Muscle of leg (tissue), 11 donors: ENCODE results near the gene NLGN1. TPM values are rescaled to one million over a fixed set of nuclear protein-coding genes. Genes with fewer than 3 reads are reported as not detected.

Source experiments
- DNase-seq: peaks from one replicate; pipeline ENCODE4 v3.0.0; 2013
- H3K27ac ChIP-seq: one replicate; pipeline ENCODE4 v1.5.1; 2013; ENCODE audit warnings: mild to moderate bottlenecking, low read length, control low read depth
- H3K27me3 ChIP-seq: one replicate; pipeline ENCODE4 v1.6.1; 2013; ENCODE audit warnings: low read length; ENCODE audit not compliant: control insufficient read depth, insufficient read depth
- H3K36me3 ChIP-seq: one replicate; pipeline ENCODE4 v1.6.1; 2013; ENCODE audit warnings: low read length; ENCODE audit not compliant: control insufficient read depth, insufficient read depth
- H3K4me1 ChIP-seq: one replicate; pipeline ENCODE4 v1.6.1; 2013; ENCODE audit warnings: low read length; ENCODE audit not compliant: control insufficient read depth, insufficient read depth
- H3K4me3 ChIP-seq: one replicate; pipeline ENCODE4 v1.5.1; 2013; ENCODE audit warnings: low read length, control low read depth
- H3K9me3 ChIP-seq: replicated peaks from 2 replicates; pipeline ENCODE4 v1.6.1; 2013; ENCODE audit warnings: low read depth, low read length; ENCODE audit not compliant: control insufficient read depth
- WGBS: methylation state at CpG from one replicate; pipeline ENCODE4 v1.1.5; 2013; ENCODE audit warnings: missing lambda C conversion rate; ENCODE audit not compliant: insufficient coverage; 5-methylcytosine and 5-hydroxymethylcytosine counted together
- polyA plus RNA-seq, 8 donors: library from polyadenylated mRNA; unstranded; fragments of 120-200 nt; gene quantifications; one replicate each; pipeline versions ENCODE4 v1.2.1 to v1.2.3, GENCODE V29; 2013; ENCODE audit warnings: inconsistent platforms in 1 of 8, low replicate concordance in 1 of 8; ENCODE audit not compliant: insufficient read length in 8 of 8, insufficient read depth in 1 of 8
- total RNA-seq: library from RNA; stranded (reverse); fragments of 120-200 nt; gene quantifications from one replicate; pipeline ENCODE4 v1.2.4, GENCODE V29; 2013

Gene NLGN1
- total and polyA plus RNA-seq, 9 donors: 0.95 to 8.5 (median 2.7) TPM

GRCh38 chr3:174002543-174002942 lies 605.0 kb downstream of the NLGN1 start:
- H3K4me1 ChIP-seq: no peaks in the 10 kb centered on the region
- H3K27me3 ChIP-seq: no peaks in the 10 kb centered on the region
- no peaks in the 10 kb centered on the region for H3K36me3 ChIP-seq
- no peak overlapping the region for H3K4me3 ChIP-seq
- DNase-seq: no peak
- no peak overlapping the region for H3K27ac ChIP-seq
- no peaks in the 10 kb centered on the region for H3K9me3 ChIP-seq
- no CpG with 5 or more reads among the region's 1 CpG for WGBS

- no peak overlapping the region for H3K4me3 ChIP-seq
- H3K27ac ChIP-seq: no peak overlapping the region
- no peaks in the 10 kb centered on the region for H3K9me3 ChIP-seq
- WGBS: no CpG with 5 or more reads among the region's 1 CpG
- no peaks in the 10 kb centered on the region for H3K27me3 ChIP-seq
- no peaks in the 10 kb centered on the region for H3K36me3 ChIP-seq
- H3K4me1 ChIP-seq: no peaks in the 10 kb centered on the region
- no peak for DNase-seq
These were observed 613.4 kb downstream of the NLGN1 start for GRCh38 chr3:174010907-174011306.

GRCh38 chr3:174016186-174016585 lies 618.6 kb downstream of the NLGN1 start:
- DNase-seq: no peak
- Histone ChIP-seq H3K27ac (no peak overlapping the region), H3K27me3 (no peaks in the 10 kb centered on the region), H3K9me3 (no peaks in the 10 kb centered on the region), H3K4me3 (no peak overlapping the region), H3K36me3 (no peaks in the 10 kb centered on the region), H3K4me1 (no peaks in the 10 kb centered on the region)
- 80% methylated on average over 2 of the region's 4 CpGs for WGBS

- WGBS: no CpG with 5 or more reads among the region's 2 CpGs
- no peaks in the 10 kb centered on the region for H3K4me1 ChIP-seq
These were observed 622.6 kb downstream of the NLGN1 start for GRCh38 chr3:174020156-174020555.

GRCh38 chr3:174023421-174023820 lies 625.9 kb downstream of the NLGN1 start:
- H3K4me3 ChIP-seq: no peak overlapping the region
- no peak overlapping the region for H3K27ac ChIP-seq
- H3K36me3 ChIP-seq: no peaks in the 10 kb centered on the region
- DNase-seq: peak; percentile 21
- H3K9me3 ChIP-seq: peaks cover 2% of the 10 kb centered on the region
- no peaks in the 10 kb centered on the region for H3K27me3 ChIP-seq
- 63% methylated on average over 3 of the region's 4 CpGs for WGBS
- H3K4me1 ChIP-seq: no peaks in the 10 kb centered on the region

More at GRCh38 chr3:174020156-174020555, 622.6 kb downstream of the NLGN1 start:
- DNase-seq: peak; percentile 91
- no peak overlapping the region for H3K4me3 ChIP-seq
- H3K9me3 ChIP-seq: no peaks in the 10 kb centered on the region
- H3K36me3 ChIP-seq: no peaks in the 10 kb centered on the region
- no peaks in the 10 kb centered on the region for H3K27me3 ChIP-seq
- H3K27ac ChIP-seq: no peak overlapping the region

DNA sequence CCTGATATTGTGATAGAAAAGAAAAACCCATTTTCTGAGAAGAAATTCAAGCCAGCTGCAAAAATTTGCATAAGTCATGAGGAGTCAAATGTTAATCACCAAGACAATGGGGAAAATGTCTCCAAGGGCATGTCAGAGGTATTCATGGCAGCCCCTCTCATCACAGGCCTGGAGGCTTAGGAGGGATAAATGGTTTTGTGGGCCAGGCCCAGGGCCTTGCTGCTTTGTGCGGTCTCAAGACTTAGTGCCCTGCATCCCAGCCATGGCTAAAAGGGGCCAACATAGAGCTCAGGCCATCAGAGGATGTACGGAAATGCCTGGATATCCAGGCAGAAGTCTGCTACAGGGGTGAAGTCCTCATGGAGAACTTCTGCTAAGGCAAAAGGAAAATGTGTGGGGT lies 631.1 kb downstream of the NLGN1 start:
- Histone ChIP-seq H3K9me3 (peaks cover 15% of the 10 kb centered on the region), H3K4me3 (no peak overlapping the region), H3K4me1 (no peaks in the 10 kb centered on the region), H3K27me3 (no peaks in the 10 kb centered on the region), H3K36me3 (no peaks in the 10 kb centered on the region), H3K27ac (no peak overlapping the region)
- DNase-seq: no peak
- 89% methylated on average over 2 of the region's 2 CpGs for WGBS

- no peak for DNase-seq
These were observed 637.9 kb downstream of the NLGN1 start for GRCh38 chr3:174035328-174035886.

GRCh38 chr3:174046311-174046710 lies 648.8 kb downstream of the NLGN1 start:
- Histone ChIP-seq H3K4me1 (no peaks in the 10 kb centered on the region), H3K27me3 (no peaks in the 10 kb centered on the region), H3K27ac (no peak overlapping the region), H3K4me3 (no peak overlapping the region), H3K9me3 (no peaks in the 10 kb centered on the region), H3K36me3 (no peaks in the 10 kb centered on the region)
- DNase-seq: no peak

More at GRCh38 chr3:174035328-174035886, 637.9 kb downstream of the NLGN1 start:
- Histone ChIP-seq H3K27ac (no peak overlapping the region), H3K36me3 (no peaks in the 10 kb centered on the region), H3K27me3 (no peaks in the 10 kb centered on the region), H3K4me3 (no peak overlapping the region), H3K9me3 (no peaks in the 10 kb centered on the region), H3K4me1 (no peaks in the 10 kb centered on the region)
- WGBS: no CpG with 5 or more reads among the region's 4 CpGs

GRCh38 chr3:174049472-174049871 lies 651.9 kb downstream of the NLGN1 start:
- WGBS: 92% methylated on average over 2 of the region's 3 CpGs
- DNase-seq: no peak
- Histone ChIP-seq H3K36me3 (no peaks in the 10 kb centered on the region), H3K27me3 (no peaks in the 10 kb centered on the region), H3K4me3 (no peak overlapping the region), H3K27ac (no peak overlapping the region), H3K4me1 (no peaks in the 10 kb centered on the region), H3K9me3 (no peaks in the 10 kb centered on the region)

GRCh38 chr3:174051191-174051590 lies 653.6 kb downstream of the NLGN1 start:
- H3K27ac ChIP-seq: no peak overlapping the region
- H3K27me3 ChIP-seq: no peaks in the 10 kb centered on the region
- WGBS: 85% methylated on average over 4 of the region's 5 CpGs
- H3K4me1 ChIP-seq: no peaks in the 10 kb centered on the region
- H3K9me3 ChIP-seq: no peaks in the 10 kb centered on the region
- DNase-seq: no peak
- no peak overlapping the region for H3K4me3 ChIP-seq
- no peaks in the 10 kb centered on the region for H3K36me3 ChIP-seq

- no peaks in the 10 kb centered on the region for H3K27me3 ChIP-seq
- H3K36me3 ChIP-seq: no peaks in the 10 kb centered on the region
- no peaks in the 10 kb centered on the region for H3K9me3 ChIP-seq
- H3K27ac ChIP-seq: no peak overlapping the region
- DNase-seq: peak; percentile 12
- H3K4me1 ChIP-seq: no peaks in the 10 kb centered on the region
- no CpG with 5 or more reads among the region's 4 CpGs for WGBS
- no peak overlapping the region for H3K4me3 ChIP-seq
These were observed 661.3 kb downstream of the NLGN1 start for GRCh38 chr3:174058804-174059203.
